Neutrophil (primary cell): ENCODE measurements around the gene TAAR1.
"Not testable (repeated sequence)": the region's sequence is repeated elsewhere in the genome, so short reads cannot be mapped to it uniquely, and the experiment has no call there.

ENCODE experiments used
- H3K27ac ChIP-seq: fragments of 200-600 bp; sonication (generic); 2 replicates; pipeline ENCODE4 v1.5.1; 2016; ENCODE audit warnings: mild to moderate bottlenecking, moderate library complexity
- H3K27me3 ChIP-seq: fragments of 200-600 bp; sonication (generic); 2 replicates; pipeline ENCODE4 v1.6.0; 2016; ENCODE audit warnings: mild to moderate bottlenecking
- H3K36me3 ChIP-seq: fragments of 200-600 bp; sonication (generic); 2 replicates; pipeline ENCODE4 v1.5.1; 2017
- H3K4me1 ChIP-seq, 2 experiments: fragments of 200-600 bp in 1 of 2; sonication (generic) in 1 of 2; 1 replicate in 1 of 2; 2 replicates in 1 of 2; pipeline versions ENCODE4 v1.5.1 to v1.6.1; 2013 to 2016; ENCODE audit warnings: low read depth in 1 of 2, low read length in 1 of 2, mild to moderate bottlenecking in 1 of 2, moderate library complexity in 1 of 2; ENCODE audit not compliant: control insufficient read depth in 1 of 2, insufficient read depth in 1 of 2
- H3K4me3 ChIP-seq, 2 experiments: fragments of 200-600 bp in 1 of 2; sonication (generic) in 1 of 2; 1 replicate in 1 of 2; 2 replicates in 1 of 2; pipeline ENCODE4 v1.5.1; 2013 to 2016; ENCODE audit warnings: low read depth in 1 of 2, low read length in 1 of 2, mild to moderate bottlenecking in 1 of 2, moderate library complexity in 1 of 2
- H3K9me3 ChIP-seq: fragments of 200-600 bp; sonication (generic); 2 replicates; pipeline ENCODE4 v1.5.1; 2016
- CTCF ChIP-seq: fragments of 200-600 bp; sonication (generic); IDR thresholded peaks from 2 replicates; pipeline ENCODE4 v1.5.1; 2016; ENCODE audit warnings: antibody characterized with exemption

The TAAR1 gene

GRCh38 chr6:132635288-132635687 lies 23.7 kb downstream of the TAAR1 start:
- H3K27ac ChIP-seq, H3K4me1 ChIP-seq, H3K36me3 ChIP-seq, H3K9me3 ChIP-seq, H3K27me3 ChIP-seq, H3K4me3 ChIP-seq: not testable (repeated sequence)

DNA sequence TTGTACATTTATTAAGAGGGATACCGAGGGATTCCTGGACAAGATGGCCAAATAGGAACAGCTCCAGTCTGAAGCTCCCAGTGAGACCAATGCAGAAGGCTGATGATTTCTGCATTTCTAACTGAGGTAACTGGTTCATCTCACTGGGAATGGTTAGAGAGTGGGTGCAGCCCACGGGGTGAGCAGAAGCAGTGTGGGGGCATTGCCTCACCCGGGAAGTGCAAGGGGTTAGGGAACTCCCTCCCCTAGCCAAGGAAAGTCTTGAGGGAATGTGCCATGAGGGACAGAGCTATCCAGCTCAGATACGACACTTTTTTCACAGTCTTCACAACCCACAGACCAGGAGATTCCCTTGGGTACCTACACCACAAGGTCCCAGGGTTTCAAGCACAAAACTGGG lies 24.2 kb downstream of the TAAR1 start:
- H3K27ac ChIP-seq = no peak overlapping the region
- H3K27me3 ChIP-seq = peaks cover 6% of the 10 kb centered on the region
- no peaks in the 10 kb centered on the region for H3K9me3 ChIP-seq
- no peak for TF ChIP-seq CTCF
- H3K4me3 ChIP-seq = no peak overlapping the region
- H3K36me3 ChIP-seq = no peaks in the 10 kb centered on the region
- H3K4me1 ChIP-seq = no peaks in the 10 kb centered on the region

- Histone ChIP-seq H3K4me3 (no peak overlapping the region), H3K4me1 (no peaks in the 10 kb centered on the region), H3K36me3 (no peaks in the 10 kb centered on the region), H3K27me3 (peaks cover 8% of the 10 kb centered on the region), H3K27ac (no peak overlapping the region), H3K9me3 (no peaks in the 10 kb centered on the region)
- TF ChIP-seq CTCF = no peak
Measured at GRCh38 chr6:132633362-132633761, 25.6 kb downstream of the TAAR1 start.

GRCh38 chr6:132624175-132624574 lies 34.8 kb downstream of the TAAR1 start, which contains the start of gene TAAR2:
TSS of gene TAAR2 (minus strand) at chr6:132624275. CDS start at chr6:132624275, 0 bp downstream.
- Histone ChIP-seq H3K27ac (no peak within 1 kb of the TSS), H3K27me3 (peaks cover 27% of the 10 kb centered on the region), H3K9me3 (no peaks in the 10 kb centered on the region), H3K36me3 (no peaks in the 10 kb centered on the region), H3K4me1 (no peaks in the 10 kb centered on the region), H3K4me3 (no peak within 1 kb of the TSS)
- TF ChIP-seq CTCF = no peak

DNA sequence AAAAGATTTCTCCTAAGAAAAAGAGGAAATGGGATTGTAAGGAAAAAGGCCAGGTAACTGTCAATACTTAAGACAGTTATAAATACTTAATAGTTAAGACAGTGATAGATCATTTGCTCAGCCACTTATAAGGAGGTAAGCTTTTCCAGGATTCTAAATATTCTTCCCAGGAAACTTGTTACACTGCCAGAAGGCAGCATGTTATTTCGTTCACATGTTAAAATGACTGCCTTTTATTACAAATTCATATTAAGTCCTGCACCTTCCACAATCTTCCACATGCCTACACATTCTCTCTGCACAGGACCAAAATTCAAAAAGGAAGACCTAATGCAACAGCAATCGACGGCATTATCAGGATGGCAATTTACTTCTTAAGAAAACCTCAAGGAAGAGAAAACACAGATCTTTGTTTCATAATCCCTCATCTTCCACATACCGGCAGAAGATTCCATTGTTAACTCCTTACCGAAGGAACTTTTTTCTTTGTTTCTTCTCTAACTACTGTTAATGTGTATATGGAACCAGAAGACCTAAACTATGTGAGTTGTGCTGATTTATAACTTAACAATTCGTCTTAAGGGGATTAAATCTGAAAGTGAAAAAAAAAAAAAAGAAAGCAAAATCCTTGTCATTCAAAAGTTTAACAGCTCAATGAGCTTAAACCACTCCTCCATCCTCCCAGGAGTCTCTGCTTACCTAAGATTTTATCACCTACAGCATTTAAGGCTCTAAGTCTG lies 35.7 kb downstream of the TAAR1 start:
- H3K27ac ChIP-seq = no peak overlapping the region
- no peak for TF ChIP-seq CTCF
- H3K27me3 ChIP-seq = peaks cover 25% of the 10 kb centered on the region
- H3K4me3 ChIP-seq = no peak overlapping the region
- H3K9me3 ChIP-seq = no peaks in the 10 kb centered on the region
- H3K4me1 ChIP-seq = no peaks in the 10 kb centered on the region
- no peaks in the 10 kb centered on the region for H3K36me3 ChIP-seq

DNA sequence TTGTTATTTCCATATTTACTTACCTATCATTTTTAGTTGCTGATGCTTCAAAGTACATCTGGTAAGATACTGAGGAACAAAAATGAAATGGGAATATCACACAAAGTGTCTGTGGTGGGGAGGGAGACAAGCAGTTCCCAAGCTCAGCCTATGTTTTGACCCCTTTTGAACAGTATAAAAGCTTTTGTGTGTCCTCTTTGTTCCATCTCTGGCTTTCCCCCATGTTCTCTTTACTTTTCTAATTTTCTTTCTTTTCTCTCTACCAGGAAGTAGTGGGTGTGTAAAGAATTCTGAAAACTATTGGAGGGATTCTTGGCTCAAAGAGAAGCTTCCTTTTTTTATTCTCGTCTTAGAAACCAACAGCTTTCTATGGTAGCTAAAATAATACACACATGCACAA lies 42.3 kb downstream of the TAAR1 start:
- H3K4me3 ChIP-seq = no peak overlapping the region
- no peaks in the 10 kb centered on the region for H3K36me3 ChIP-seq
- TF ChIP-seq CTCF = no peak
- H3K27me3 ChIP-seq = peaks cover 8% of the 10 kb centered on the region
- no peak overlapping the region for H3K27ac ChIP-seq
- H3K4me1 ChIP-seq = no peaks in the 10 kb centered on the region
- no peaks in the 10 kb centered on the region for H3K9me3 ChIP-seq
